ENCODE data around the gene DLG2. TPM values are rescaled to one million over a fixed set of nuclear protein-coding genes. Genes with fewer than 3 reads are reported as not detected.
A peak's percentile ranks its signal among the peaks of the same experiment; 100 is the strongest.

Gene DLG2
- total and polyA plus RNA-seq, 9 of the 15 experiments (the other 6 are each of a cell fraction or from before 2014, with no cell fraction given): 0.52 to 1.6 (median 0.95) TPM

GRCh38 chr11:85664615-85665481, 37.7 kb upstream of the DLG2 start, which contains the start of gene CREBZF (continued):
- TF ChIP-seq HINFP (tag; conservative IDR thresholded peaks at IDR 0.05; ENCODE audit: low read depth): no peak
- peak; percentile 82; the same call in 1 of the 2 replicates for TF ChIP-seq E2F5 (CRISPR knock-in tag; IDR thresholded peaks at IDR 0.05)
- TF ChIP-seq NFE2L1 (tag; IDR thresholded peaks at IDR 0.05; ENCODE audit: borderline replicate concordance, low read depth): peak; percentile 96
- TF ChIP-seq NR2C2 (CRISPR knock-in tag; IDR thresholded peaks at IDR 0.05): no peak
- TF ChIP-seq NR2C2 (tag; IDR thresholded peaks at IDR 0.05): peak; percentile 94
- TF ChIP-seq NR3C1 (CRISPR knock-in tag; IDR thresholded peaks at IDR 0.05): peak; percentile 69
- TF ChIP-seq TFAM (CRISPR knock-in tag; conservative IDR thresholded peaks at IDR 0.05): no peak
- peak; percentile 69 for TF ChIP-seq TAF1 (IDR thresholded peaks at IDR 0.05; ENCODE audit: control insufficient read depth, extremely low read depth, insufficient read depth, low read length, severe bottlenecking)
- no peak for TF ChIP-seq BRCA1 (IDR thresholded peaks at IDR 0.05)
- TF ChIP-seq BRCA1 (CRISPR knock-in tag; IDR thresholded peaks at IDR 0.05): no peak
- peak; percentile 40; the same call in 1 of the 2 replicates for TF ChIP-seq TFAP4 (CRISPR knock-in tag; IDR thresholded peaks at IDR 0.05; ENCODE audit: borderline replicate concordance)
- no peak for TF ChIP-seq E2F4 (CRISPR knock-in tag; IDR thresholded peaks at IDR 0.05; ENCODE audit: low read depth)
- no peak for TF ChIP-seq NCOA2 (IDR thresholded peaks at IDR 0.05; ENCODE audit: partially characterized antibody in 2 of 2)
- no peak; a peak in 1 of 4 replicates for TF ChIP-seq ZMIZ1 (IDR thresholded peaks at IDR 0.05; ENCODE audit: low read depth in 2 of 2, low read length in 2 of 2)
- peak; percentile 93 for TF ChIP-seq SUPT5H (IDR thresholded peaks at IDR 0.05)
- TF ChIP-seq ZBTB12 (CRISPR knock-in tag; IDR thresholded peaks at IDR 0.05): 0 out of 2 replicates have a peak, but pooled peaks have one; percentile 14

Measured in K562 (cell line).